AG04450 (cell line): ENCODE measurements around the gene ADSS1. TPM values are rescaled to one million over a fixed set of nuclear protein-coding genes. Genes with fewer than 3 reads are reported as not detected.
A peak's percentile ranks its signal among the peaks of the same experiment; 100 is the strongest.

Experiments used
- CTCF ChIA-PET: fragments of 300-600, 350-600 bp; formaldehyde crosslinking; extraction: SDS; loops from one replicate; lab custom pipeline; 2022; ENCODE audit warnings: antibody characterized with exemption, inconsistent platforms; lab: Charles Lee
- POLR2A ChIA-PET: fragments of 350-600 bp; formaldehyde crosslinking; extraction: SDS; loops from one replicate; lab custom pipeline; 2021; ENCODE audit warnings: antibody characterized with exemption, inconsistent platforms; lab: Yijun Ruan, JAX
- DNase-seq: peaks from one replicate; pipeline ENCODE4 v3.0.0-alpha.2; 2011; ENCODE audit warnings: low read depth, low spot score
- H3K27ac ChIP-seq: one replicate; pipeline ENCODE4 v1.5.1; 2012; ENCODE audit warnings: low read depth, low read length, control low read depth
- H3K27me3 ChIP-seq: one replicate; pipeline ENCODE4 v1.6.0; 2012; ENCODE audit warnings: low read length; ENCODE audit not compliant: control insufficient read depth, insufficient read depth
- H3K4me3 ChIP-seq: 2 replicates; pipeline ENCODE4 v1.5.1; 2011; ENCODE audit warnings: mild to moderate bottlenecking, low read depth, low read length, control low read depth
- H3K9me3 ChIP-seq: 2 replicates; pipeline ENCODE4 v1.5.1; 2012; ENCODE audit warnings: low read length; ENCODE audit not compliant: control insufficient read depth, insufficient read depth
- CTCF ChIP-seq: IDR thresholded peaks from 2 replicates; pipeline ENCODE4 v1.5.1; 2011; ENCODE audit warnings: low read depth, low read length, control low read depth, inconsistent platforms
- polyA plus RNA-seq: library from polyadenylated mRNA; depleted of rRNA; stranded (reverse); fragments of >200 nt; gene quantifications from 2 replicates; pipeline ENCODE4 v1.2.3, GENCODE V29; 2011

ADSS1 gene
- polyA plus RNA-seq, 1 experiment = 2.8 TPM

DNA sequence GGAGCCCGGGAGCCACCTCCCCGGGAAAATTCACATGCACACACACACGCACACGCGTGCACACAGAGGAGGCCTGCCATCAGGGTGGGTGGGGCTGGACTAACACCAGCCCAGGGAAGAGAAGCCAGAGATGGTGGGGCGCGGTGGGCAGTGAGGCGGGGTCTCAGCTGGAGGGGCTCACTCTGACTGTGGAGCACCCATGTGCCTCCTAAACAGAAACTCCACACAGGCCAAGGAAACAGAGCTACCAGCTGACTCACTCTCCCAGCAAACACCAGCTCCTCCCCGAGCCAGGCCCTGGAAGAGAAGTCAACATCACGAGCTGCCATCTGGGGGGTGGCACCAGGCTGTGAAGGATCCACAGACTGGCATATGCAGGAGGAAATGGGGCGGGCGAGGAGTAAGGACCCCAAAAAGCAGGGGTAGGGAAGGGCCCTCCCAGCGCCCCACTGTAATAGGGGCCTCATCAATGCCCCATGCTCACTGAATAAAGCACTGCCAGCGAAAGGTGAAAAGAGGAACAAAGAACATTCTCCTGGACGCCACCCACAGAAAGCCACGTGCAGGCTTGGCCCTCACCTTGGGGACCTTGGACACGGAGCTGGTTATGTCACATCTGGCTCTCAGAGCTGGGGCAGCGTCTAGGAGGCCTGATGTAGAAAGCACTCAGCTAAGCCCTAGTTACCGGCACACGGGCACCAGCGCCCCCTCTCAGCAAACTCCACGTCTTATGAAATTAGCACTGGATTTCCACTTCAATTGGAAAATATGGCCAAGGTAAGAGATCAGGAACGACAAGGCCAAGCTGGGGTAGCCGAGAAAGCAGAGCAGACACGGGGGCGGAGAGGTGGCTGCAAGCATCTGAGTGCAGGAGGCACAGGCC is 43.0 kb upstream of the ADSS1 start:
- peak; percentile 37 for TF ChIP-seq CTCF
- no peak for DNase-seq
- peak overlapping the region; percentile 37 for H3K4me3 ChIP-seq
- POLR2A ChIA-PET = interaction anchor here (0.9 to 1.0 kb wide), 2 partner anchors 10 to 47 kb away, joined by 3 read pairs; no protein-coding TSS in a partner anchor
- no peaks in the 10 kb centered on the region for H3K27me3 ChIP-seq
- CTCF ChIA-PET = interaction anchor here (1.0 to 1.7 kb wide), 2 partner anchors 9 to 28 kb away, joined by 4 read pairs; no protein-coding TSS in a partner anchor
- H3K9me3 ChIP-seq = peaks cover 6% of the 10 kb centered on the region
- peak overlapping the region; percentile 99 for H3K27ac ChIP-seq

GRCh38 chr14:104681689-104682074 is 42.3 kb upstream of the ADSS1 start:
- ChIA-PET CTCF (interaction anchor here (1.0 to 1.7 kb wide), 2 partner anchors 9 to 28 kb away, joined by 4 read pairs; no protein-coding TSS in a partner anchor), POLR2A (no interaction called here)
- peaks cover 6% of the 10 kb centered on the region for H3K9me3 ChIP-seq
- H3K27ac ChIP-seq = peak overlapping the region; percentile 99
- no peak for TF ChIP-seq CTCF
- no peaks in the 10 kb centered on the region for H3K27me3 ChIP-seq
- peak overlapping the region; percentile 37 for H3K4me3 ChIP-seq
- no peak for DNase-seq

GRCh38 chr14:104682107-104682593 is 41.9 kb upstream of the ADSS1 start:
- Histone ChIP-seq H3K27ac (peak overlapping the region; percentile 99), H3K4me3 (peak overlapping the region; percentile 37), H3K9me3 (peaks cover 6% of the 10 kb centered on the region), H3K27me3 (no peaks in the 10 kb centered on the region)
- no peak for TF ChIP-seq CTCF
- DNase-seq = no peak
- ChIA-PET CTCF (interaction anchor here (0.6 to 1.7 kb wide), 2 partner anchors 27 to 294 kb away, joined by 3 to 4 read pairs; no protein-coding TSS in a partner anchor), POLR2A (no interaction called here)

- Histone ChIP-seq H3K9me3 (peaks cover 6% of the 10 kb centered on the region), H3K27ac (no peak overlapping the region), H3K27me3 (no peaks in the 10 kb centered on the region), H3K4me3 (no peak overlapping the region)
- CTCF ChIA-PET = no interaction called here
- no peak for DNase-seq
- POLR2A ChIA-PET = no interaction called here
- TF ChIP-seq CTCF = no peak
Observed at GRCh38 chr14:104683653-104684448, 40.2 kb upstream of the ADSS1 start.
